H1 (cell line): ENCODE results near the gene SPTBN5. TPM values are rescaled to one million over a fixed set of nuclear protein-coding genes. Genes with fewer than 3 reads are reported as not detected.

Source experiments
- CHD7 ChIP-seq: fragments of 300-600 bp; sonication (generic); IDR thresholded peaks from 2 replicates; pipeline ENCODE4 v1.7.1; 2012; ENCODE audit warnings: low read length, moderate library complexity, mild to moderate bottlenecking, inconsistent platforms; ENCODE audit not compliant: insufficient replicate concordance
- CTBP2 ChIP-seq: IDR thresholded peaks from 2 replicates; pipeline ENCODE4 v1.7.0; 2011; ENCODE audit warnings: borderline replicate concordance, mild to moderate bottlenecking, moderate library complexity, mixed read lengths, low read length; ENCODE audit not compliant: insufficient read depth, insufficient read length
- FOSL1 ChIP-seq: IDR thresholded peaks from 2 replicates; pipeline ENCODE4 v1.6.1; 2011; ENCODE audit warnings: mild to moderate bottlenecking, low read depth, low read length, moderate library complexity; ENCODE audit not compliant: insufficient read depth
- GTF2F1 ChIP-seq: IDR thresholded peaks from 2 replicates; pipeline ENCODE4 v1.6.1; 2012; ENCODE audit warnings: low read depth, low read length, improper control_type of control experiment, borderline replicate concordance
- KDM1A ChIP-seq: fragments of 200-600, 300-600 bp; sonication (generic); IDR thresholded peaks from 2 replicates; pipeline ENCODE4 v1.7.1; 2016; ENCODE audit warnings: mild to moderate bottlenecking, low read length, borderline replicate concordance
- POU5F1 ChIP-seq: IDR thresholded peaks from 2 replicates; pipeline ENCODE4 v1.6.1; 2011; ENCODE audit warnings: low read depth, mild to moderate bottlenecking, low read length, moderate library complexity
- RAD21 ChIP-seq, 2 experiments: IDR thresholded peaks in 1 of 2; conservative IDR thresholded peaks in 1 of 2; 2 replicates each; pipeline ENCODE4 v1.6.1; 2011; ENCODE audit warnings: low read depth in 2 of 2, low read length in 2 of 2, improper control_type of control experiment in 1 of 2, inconsistent platforms in 1 of 2, mild to moderate bottlenecking in 1 of 2, moderate library complexity in 1 of 2
- TAF7 ChIP-seq: optimal IDR thresholded peaks from 2 replicates; pipeline ENCODE3; 2011; ENCODE audit warnings: low read depth, mild to moderate bottlenecking, inconsistent platforms, low read length, moderate library complexity, borderline replicate concordance
- polyA plus RNA-seq, 7 experiments: library from polyadenylated mRNA; depleted of rRNA in 3 of 7; stranded (reverse) in 5 of 7; unstranded in 2 of 7; fragments of >200 nt in 5 of 7; fragments of 200-250 nt in 2 of 7; gene quantifications; 1 replicate in 5 of 7; 2 replicates in 1 of 7; 4 replicates in 1 of 7; pipeline versions ENCODE4 v1.2.1 to v1.2.3, GENCODE V29; 2011 to 2013; ENCODE audit warnings: missing spikeins in 2 of 7, mixed read lengths in 2 of 7
- total RNA-seq: library from RNA; stranded (reverse); fragmentation: NEBNext Ultra II Directional; extraction: Animal tissue kit (Norgen Biotek cat#: 25700); gene quantifications from 2 replicates; pipeline ENCODE4 v1.2.1, GENCODE V29; 2021

The SPTBN5 gene
- total and polyA plus RNA-seq, 2 of the 8 experiments (the other 6 are each of a cell fraction or from before 2014, with no cell fraction given), result 0.32 to 0.84 TPM

GRCh38 chr15:41849204-41849603, 44.6 kb downstream of the SPTBN5 start (continued):
- TF ChIP-seq CHD7 (no peak), TAF7 (no peak), POU5F1 (no peak), GTF2F1 (no peak), CTBP2 (no peak), KDM1A (no peak), FOSL1 (no peak), RAD21 (IDR thresholded peaks at IDR 0.05 in 1 of 2, conservative IDR thresholded peaks at IDR 0.05 in 1 of 2; ENCODE audit: low read depth in 2 of 2, low read length in 2 of 2) (no peak)
